Uterus (tissue), 2 donors: Measurements from ENCODE around the gene NPEPL1.

Experiments
- CTCF ChIP-seq, 4 experiments: fragments of 200-600 bp in 2 of 4; fragments of 450-650 bp in 2 of 4; sonication (generic) in 2 of 4; IDR thresholded peaks; one replicate each; pipeline ENCODE4 v1.5.1; 2016 to 2019; ENCODE audit warnings: antibody characterized with exemption in 4 of 4, mild to moderate bottlenecking in 2 of 4, moderate library complexity in 1 of 4
- POLR2A ChIP-seq, 2 donors: fragments of 450-650 bp; IDR thresholded peaks; one replicate each; pipeline ENCODE4 v1.6.1; 2016; ENCODE audit warnings: antibody characterized with exemption in 2 of 2, mild to moderate bottlenecking in 1 of 2, moderate library complexity in 1 of 2

GRCh38 chr20:58658760-58659159 lies 33.8 kb upstream of the NPEPL1 start:
- TF ChIP-seq CTCF (IDR thresholded peaks at IDR 0.05) (no peak), POLR2A (IDR thresholded peaks at IDR 0.05) (no peak)
